Measurements from ENCODE around the gene CCNG2.

Gene CCNG2

DNA sequence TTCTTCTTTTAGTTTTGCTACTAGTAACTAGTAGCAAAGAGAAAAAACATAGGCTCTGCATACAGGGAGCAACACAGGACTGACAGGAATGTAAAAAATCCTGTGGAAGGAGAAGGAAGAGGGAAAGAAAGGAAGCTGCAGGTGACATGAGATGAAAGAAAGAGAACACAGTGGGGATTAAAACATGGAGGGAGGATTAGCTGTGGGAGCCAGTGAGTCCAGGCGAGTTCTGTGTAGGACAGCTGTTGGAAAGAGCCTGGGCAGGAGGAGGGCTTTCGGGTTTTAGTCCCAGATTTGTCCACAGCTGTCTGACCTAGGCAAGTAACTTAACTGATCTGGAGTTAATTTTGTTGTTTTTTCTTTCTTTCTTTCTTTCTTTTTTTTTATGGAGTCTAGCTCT, 21.6 kb downstream of the CCNG2 start:
- TF ChIP-seq MAX (IDR thresholded peaks at IDR 0.05) (no peak), CREB1 (IDR thresholded peaks at IDR 0.05; ENCODE audit: low read depth) (no peak), TEAD4 (IDR thresholded peaks at IDR 0.05) (no peak), TAF1 (IDR thresholded peaks at IDR 0.05; ENCODE audit: low read depth) (no peak), RAD21 (IDR thresholded peaks at IDR 0.05; ENCODE audit: low read depth) (no peak), EP300 (IDR thresholded peaks at IDR 0.05; ENCODE audit: borderline replicate concordance) (no peak), FOXM1 (IDR thresholded peaks at IDR 0.05; ENCODE audit: borderline replicate concordance, low read depth) (no peak), CEBPB (IDR thresholded peaks at IDR 0.05) (no peak), YY1 (IDR thresholded peaks at IDR 0.05; ENCODE audit: low read depth) (no peak), NFIC (IDR thresholded peaks at IDR 0.05) (no peak), REST (IDR thresholded peaks at IDR 0.05; ENCODE audit: low read depth) (no peak), USF1 (IDR thresholded peaks at IDR 0.05) (no peak), ZBTB7A (IDR thresholded peaks at IDR 0.05; ENCODE audit: low read depth) (no peak), EGR1 (IDR thresholded peaks at IDR 0.05) (no peak), TCF12 (IDR thresholded peaks at IDR 0.05; ENCODE audit: low read depth) (no peak)

GRCh38 chr4:77179519-77179918, 22.5 kb downstream of the CCNG2 start:
- no peak for TF ChIP-seq RAD21 (IDR thresholded peaks at IDR 0.05; ENCODE audit: low read depth)
- no peak for TF ChIP-seq REST (IDR thresholded peaks at IDR 0.05; ENCODE audit: low read depth)
- TF ChIP-seq TAF1 (IDR thresholded peaks at IDR 0.05; ENCODE audit: low read depth): no peak

DNA sequence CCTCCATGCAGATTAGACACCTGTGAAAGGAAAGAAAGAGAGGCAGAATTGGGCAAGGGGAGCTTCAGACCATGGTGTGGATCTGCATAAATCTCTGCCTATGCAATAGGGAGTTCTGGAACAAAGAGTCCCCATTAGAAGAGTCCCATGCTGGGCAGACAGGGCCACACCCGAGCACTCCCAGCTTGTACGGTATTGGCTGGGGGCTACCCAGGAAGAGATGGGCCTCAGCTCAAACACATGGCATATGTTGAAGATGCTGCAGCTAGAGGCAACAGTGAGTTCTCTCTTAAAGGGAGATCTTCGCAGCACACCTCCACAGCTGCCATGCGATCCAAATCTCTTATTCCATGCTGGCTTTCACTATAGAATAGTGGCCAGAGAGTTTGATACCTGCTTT, 24.7 kb downstream of the CCNG2 start:
- no peak for TF ChIP-seq MAX (IDR thresholded peaks at IDR 0.05)
- no peak for TF ChIP-seq FOXM1 (IDR thresholded peaks at IDR 0.05; ENCODE audit: borderline replicate concordance, low read depth)
- no peak for TF ChIP-seq TCF12 (IDR thresholded peaks at IDR 0.05; ENCODE audit: low read depth)
- TF ChIP-seq ZBTB7A (IDR thresholded peaks at IDR 0.05; ENCODE audit: low read depth): no peak
- TF ChIP-seq YY1 (IDR thresholded peaks at IDR 0.05; ENCODE audit: low read depth): no peak
- TF ChIP-seq CEBPB (IDR thresholded peaks at IDR 0.05): no peak
- no peak for TF ChIP-seq EGR1 (IDR thresholded peaks at IDR 0.05)
- no peak for TF ChIP-seq REST (IDR thresholded peaks at IDR 0.05; ENCODE audit: low read depth)
- TF ChIP-seq RAD21 (IDR thresholded peaks at IDR 0.05; ENCODE audit: low read depth): no peak
- TF ChIP-seq USF1 (IDR thresholded peaks at IDR 0.05): no peak
- no peak for TF ChIP-seq TAF1 (IDR thresholded peaks at IDR 0.05; ENCODE audit: low read depth)
- no peak for TF ChIP-seq CREB1 (IDR thresholded peaks at IDR 0.05; ENCODE audit: low read depth)
- TF ChIP-seq NFIC (IDR thresholded peaks at IDR 0.05): no peak
- no peak for TF ChIP-seq TEAD4 (IDR thresholded peaks at IDR 0.05)
- TF ChIP-seq EP300 (IDR thresholded peaks at IDR 0.05; ENCODE audit: borderline replicate concordance): no peak

DNA sequence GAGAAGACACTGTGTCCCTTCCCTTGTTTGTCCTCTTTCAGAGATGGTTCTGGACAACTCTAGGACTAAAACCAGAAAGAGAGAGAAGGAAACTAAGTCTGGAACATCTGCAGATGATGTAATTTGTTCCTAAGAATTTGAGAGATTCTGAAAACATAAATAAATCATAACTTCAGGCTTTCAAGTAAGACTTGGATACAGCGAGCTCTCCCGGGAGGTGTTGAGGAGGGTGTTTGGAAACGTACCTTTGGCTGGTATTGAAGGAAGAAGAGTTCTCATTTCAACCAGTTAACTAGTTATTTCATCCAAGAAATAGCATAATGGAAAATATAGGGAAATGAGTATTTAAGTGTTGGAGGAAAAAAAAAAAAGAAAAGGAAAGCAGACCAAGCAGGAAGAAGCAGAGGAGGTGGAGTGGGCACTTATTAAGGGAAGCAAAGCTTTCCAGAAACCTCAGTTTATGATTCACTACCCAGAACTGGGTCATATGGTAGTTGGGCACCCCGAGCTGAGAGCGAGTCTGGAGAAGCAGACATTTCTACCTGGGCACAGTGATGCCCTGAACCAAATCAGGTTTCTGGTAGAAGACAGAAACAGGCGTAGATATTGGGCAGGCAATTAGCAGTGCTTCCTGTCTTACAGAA, 26.9 kb downstream of the CCNG2 start:
- TF ChIP-seq YY1 (IDR thresholded peaks at IDR 0.05; ENCODE audit: low read depth) (no peak), EP300 (IDR thresholded peaks at IDR 0.05; ENCODE audit: borderline replicate concordance) (no peak), TCF12 (IDR thresholded peaks at IDR 0.05; ENCODE audit: low read depth) (no peak), RAD21 (IDR thresholded peaks at IDR 0.05; ENCODE audit: low read depth) (no peak), TAF1 (IDR thresholded peaks at IDR 0.05; ENCODE audit: low read depth) (no peak), ZBTB7A (IDR thresholded peaks at IDR 0.05; ENCODE audit: low read depth) (no peak), CEBPB (IDR thresholded peaks at IDR 0.05) (no peak), TEAD4 (IDR thresholded peaks at IDR 0.05) (no peak), MAX (IDR thresholded peaks at IDR 0.05) (no peak), NFIC (IDR thresholded peaks at IDR 0.05) (no peak), USF1 (IDR thresholded peaks at IDR 0.05) (no peak), CREB1 (IDR thresholded peaks at IDR 0.05; ENCODE audit: low read depth) (no peak), EGR1 (IDR thresholded peaks at IDR 0.05) (no peak)

Data from Ishikawa (cell line).